GM08714 (cell line): ENCODE results near the gene ASB2.

ENCODE experiments used
- H3K4me3 ChIP-seq: fragments of 200-500 bp; sonication (Bioruptor generic); 2 replicates; pipeline ENCODE4 v1.5.1; 2014; ENCODE audit warnings: mild to moderate bottlenecking, low read length, inconsistent platforms
- ZNF274 ChIP-seq: IDR thresholded peaks from 2 replicates; pipeline ENCODE4 v1.6.1; 2012; ENCODE audit warnings: mild to moderate bottlenecking, low read depth, low read length

ASB2 gene

GRCh38 chr14:93932642-93933041 lies 43.7 kb downstream of the ASB2 start:
- TF ChIP-seq ZNF274 = no peak
- no peak overlapping the region for H3K4me3 ChIP-seq

DNA sequence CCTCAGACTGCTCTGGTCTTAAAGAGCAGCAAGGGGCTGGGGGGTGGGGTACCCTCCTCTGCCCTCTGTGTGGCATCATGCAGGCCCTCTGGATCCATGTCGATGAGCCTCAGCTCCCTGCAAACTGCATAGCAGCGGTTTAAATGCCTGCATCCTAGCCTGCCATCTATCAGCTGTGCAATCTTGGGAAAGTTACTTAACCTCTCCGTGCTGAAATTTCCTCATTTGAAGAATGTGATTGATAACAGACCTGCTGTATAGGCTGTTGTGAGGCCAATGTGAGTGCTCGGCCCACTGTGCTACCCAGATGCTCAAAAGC lies 45.4 kb downstream of the ASB2 start:
- H3K4me3 ChIP-seq = no peak overlapping the region
- no peak for TF ChIP-seq ZNF274

GRCh38 chr14:93930296-93930988 lies 45.9 kb downstream of the ASB2 start:
- H3K4me3 ChIP-seq = no peak overlapping the region
- TF ChIP-seq ZNF274 = no peak

- TF ChIP-seq ZNF274 = no peak
- H3K4me3 ChIP-seq = no peak overlapping the region
Measured at GRCh38 chr14:93929657-93930056, 46.7 kb downstream of the ASB2 start.

GRCh38 chr14:93929048-93929535 lies 47.3 kb downstream of the ASB2 start:
- no peak for TF ChIP-seq ZNF274
- no peak overlapping the region for H3K4me3 ChIP-seq

GRCh38 chr14:93928184-93929047 lies 48.0 kb downstream of the ASB2 start:
- H3K4me3 ChIP-seq = no peak overlapping the region
- no peak for TF ChIP-seq ZNF274

GRCh38 chr14:93927800-93928145 lies 48.6 kb downstream of the ASB2 start:
- no peak for TF ChIP-seq ZNF274
- H3K4me3 ChIP-seq = no peak overlapping the region

DNA sequence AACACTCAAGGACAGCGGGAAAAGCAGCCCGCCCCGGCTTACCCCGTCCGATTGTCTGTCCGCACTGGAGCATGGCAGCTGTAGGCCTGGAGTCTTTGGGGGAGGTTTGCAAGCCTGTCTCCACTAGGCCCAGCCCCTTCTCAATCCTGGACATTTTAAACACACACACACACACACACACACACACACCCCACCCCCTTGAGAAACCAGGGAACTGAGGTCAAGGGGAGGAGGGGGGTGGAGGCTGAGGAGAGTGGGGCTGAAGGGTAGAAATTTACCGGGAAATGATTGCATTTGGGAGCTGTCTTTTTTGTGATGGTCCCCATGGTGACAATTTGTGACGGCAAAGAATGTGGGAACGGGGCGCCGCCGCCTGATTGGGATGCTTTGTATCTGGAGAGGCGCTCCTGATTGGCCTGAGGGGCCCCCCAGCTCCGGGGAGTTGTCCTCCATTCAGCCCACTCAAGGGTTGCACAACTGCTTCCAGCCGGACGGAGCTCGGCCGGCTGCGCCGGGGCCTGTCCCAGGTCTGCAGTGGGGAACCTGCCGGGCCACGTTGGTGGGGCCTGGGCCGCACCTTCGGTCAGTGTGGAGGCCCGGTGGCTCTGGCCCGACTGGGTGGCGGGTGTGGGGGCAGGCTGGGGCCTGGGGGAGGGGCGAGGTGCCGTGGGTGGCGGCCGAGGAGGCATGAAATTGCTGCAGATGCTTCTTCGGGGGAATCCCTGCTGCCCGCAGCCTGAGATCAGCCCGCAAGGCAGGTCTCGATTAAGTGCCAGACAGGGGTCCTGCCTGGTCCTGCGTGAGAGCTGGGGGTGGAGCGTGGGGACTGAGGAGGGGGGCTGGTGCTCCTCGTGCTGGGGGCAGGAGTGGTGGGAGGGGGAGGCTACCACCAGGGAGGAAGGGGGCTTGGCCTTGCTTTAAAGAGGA lies 49.2 kb downstream of the ASB2 start, which contains the start of gene FAM181A:
FAM181A (plus strand) TSS at position 472 of the 927 bp plus-strand sequence. CDS start 942 bp downstream, outside the sequence.
- TF ChIP-seq ZNF274 = no peak
- no peak within 1 kb of the TSS for H3K4me3 ChIP-seq

GRCh38 chr14:93926245-93926872 lies 50.0 kb downstream of the ASB2 start:
- TF ChIP-seq ZNF274 = no peak
- H3K4me3 ChIP-seq = no peak overlapping the region

GRCh38 chr14:93925374-93925895 lies 50.9 kb downstream of the ASB2 start:
- no peak for TF ChIP-seq ZNF274
- H3K4me3 ChIP-seq = no peak overlapping the region

DNA sequence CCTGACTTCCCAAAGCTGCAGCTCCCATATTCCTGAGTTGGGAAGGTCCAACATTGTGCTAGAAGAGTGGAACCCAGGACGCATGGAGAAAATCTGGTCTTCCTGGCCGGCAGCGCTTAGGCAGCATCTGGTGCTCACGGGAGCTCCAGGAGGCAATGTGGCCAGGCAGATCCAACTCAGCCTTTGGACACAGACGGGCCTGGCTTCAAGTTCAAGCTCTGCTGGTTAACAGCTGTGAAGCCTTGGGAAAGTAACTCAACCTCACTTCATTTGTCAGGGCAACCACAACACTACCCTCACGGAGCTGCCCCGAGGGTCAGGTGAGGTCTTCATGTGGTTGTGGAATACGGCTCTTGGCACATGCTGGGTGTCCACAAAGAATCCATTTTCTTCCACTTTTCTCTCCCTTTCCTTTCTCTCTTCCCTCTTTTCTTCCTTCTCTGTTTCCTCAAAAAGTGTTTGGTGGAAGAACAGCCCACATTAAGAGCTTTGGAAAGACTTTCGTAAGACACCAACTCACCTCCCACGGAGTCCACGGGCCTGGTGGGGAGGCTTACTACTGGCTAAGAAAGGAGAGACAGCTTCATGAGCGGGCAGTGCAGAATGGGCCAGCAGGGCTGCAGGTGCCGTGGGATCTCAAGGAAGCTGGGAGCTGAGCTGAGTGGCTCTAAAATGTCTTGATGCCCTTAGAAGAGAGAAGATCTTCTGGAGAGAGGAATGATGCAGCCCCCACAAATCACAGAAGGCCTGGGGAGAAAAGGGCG lies 51.6 kb downstream of the ASB2 start:
- no peak overlapping the region for H3K4me3 ChIP-seq
- TF ChIP-seq ZNF274 = no peak

GRCh38 chr14:93923626-93924025 lies 52.7 kb downstream of the ASB2 start:
- no peak overlapping the region for H3K4me3 ChIP-seq
- TF ChIP-seq ZNF274 = no peak
